TTC549 (cell line): ENCODE results near the gene LAP3.
"Not testable (repeated sequence)": the region's sequence is repeated elsewhere in the genome, so short reads cannot be mapped to it uniquely, and the experiment has no call there.

Experiments
- FAIRE-seq: peaks from 2 replicates; lab custom pipeline; 2012; peaks lifted over from hg19 to GRCh38; lab: Jason Lieb, UNC

Gene LAP3

GRCh38 chr4:17562157-17562556 lies 14.8 kb upstream of the LAP3 start:
- no peak for FAIRE-seq

GRCh38 chr4:17565846-17566245 lies 11.2 kb upstream of the LAP3 start:
- no peak for FAIRE-seq

GRCh38 chr4:17567271-17567670 lies 9.7 kb upstream of the LAP3 start:
- no peak for FAIRE-seq

DNA sequence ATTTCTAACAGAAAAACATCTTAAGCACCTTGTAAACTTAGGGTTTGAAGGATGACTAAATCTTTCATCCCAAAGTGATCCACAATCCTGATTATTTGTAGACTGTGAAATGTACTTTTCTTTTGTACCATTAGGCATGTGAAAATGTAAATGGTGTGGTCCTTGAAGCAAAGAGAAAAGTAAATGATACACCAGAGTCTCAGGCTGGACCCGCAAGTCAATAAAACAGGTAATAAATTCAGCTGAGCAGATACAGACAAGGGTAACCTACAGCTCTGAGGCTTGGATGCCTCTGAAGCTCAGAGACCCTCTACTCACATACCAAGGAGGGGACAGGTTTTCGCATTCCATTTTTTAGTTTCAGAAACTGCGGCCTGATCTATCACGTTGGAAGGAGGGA lies 2.8 kb upstream of the LAP3 start:
- no peak for FAIRE-seq

DNA sequence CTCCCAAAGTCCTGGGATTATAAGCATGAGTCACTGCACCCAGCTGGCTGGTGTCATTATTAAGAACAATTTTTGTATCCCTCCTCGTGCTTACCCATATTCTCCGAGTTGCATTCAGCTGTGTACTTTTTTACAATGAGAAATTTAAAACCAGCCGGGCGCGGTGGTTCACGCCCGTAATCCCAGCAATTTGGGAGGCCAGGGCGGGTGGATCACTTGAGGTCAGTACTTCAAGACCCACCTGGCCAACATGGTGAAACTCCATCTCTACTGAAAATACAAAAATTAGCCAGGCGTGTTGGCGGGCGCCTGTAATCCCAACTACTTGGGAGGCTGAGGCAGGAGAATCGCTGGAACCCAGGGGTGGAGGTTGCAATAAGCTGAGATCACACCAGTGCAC lies 1.8 kb upstream of the LAP3 start:
- FAIRE-seq: not testable (repeated sequence)

DNA sequence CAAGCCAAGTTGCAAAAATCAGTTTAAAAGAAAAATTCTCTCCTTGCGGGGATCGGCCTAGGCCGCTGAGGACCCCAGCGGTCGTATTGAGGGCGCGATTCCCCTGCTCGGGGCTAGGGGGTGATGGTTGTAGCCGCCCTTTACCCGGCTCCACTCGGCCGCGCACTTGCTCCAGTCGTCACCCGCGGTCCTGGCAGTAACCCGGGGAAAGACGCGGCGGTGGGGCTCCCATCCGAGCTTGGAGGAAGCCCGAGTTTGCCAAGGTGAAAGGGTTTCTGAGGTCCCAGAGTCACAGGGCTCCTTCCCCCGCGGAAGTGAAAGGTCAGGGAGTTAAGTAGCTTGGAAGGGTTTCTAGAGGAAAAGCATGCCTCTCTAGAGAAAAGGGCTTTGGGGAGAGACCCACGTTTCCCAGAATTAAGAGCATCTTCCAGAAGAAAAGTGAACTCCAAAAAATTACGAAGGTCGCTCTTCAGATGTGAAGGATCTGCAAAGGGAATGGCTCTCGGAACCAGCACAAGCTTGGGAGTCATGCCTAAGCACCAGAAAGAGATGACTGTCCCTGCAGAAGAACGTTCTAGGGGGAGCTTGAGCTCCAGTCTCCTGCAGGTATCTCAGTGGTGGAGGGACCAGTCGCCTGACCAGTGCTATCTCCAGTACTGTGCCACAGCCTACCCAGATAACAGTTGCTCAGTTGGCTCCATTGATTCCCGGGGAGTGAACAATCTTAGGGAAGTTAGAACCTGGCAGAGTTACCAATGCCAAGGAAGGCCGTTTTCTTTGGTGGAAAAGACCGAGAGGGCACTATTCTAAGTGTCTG lies 875 bp downstream of the LAP3 start:
- no peak for FAIRE-seq

GRCh38 chr4:17578482-17578891 lies 1.5 kb downstream of the LAP3 start:
- FAIRE-seq: no peak

GRCh38 chr4:17580969-17581368 lies 4.0 kb downstream of the LAP3 start:
- no peak for FAIRE-seq

DNA sequence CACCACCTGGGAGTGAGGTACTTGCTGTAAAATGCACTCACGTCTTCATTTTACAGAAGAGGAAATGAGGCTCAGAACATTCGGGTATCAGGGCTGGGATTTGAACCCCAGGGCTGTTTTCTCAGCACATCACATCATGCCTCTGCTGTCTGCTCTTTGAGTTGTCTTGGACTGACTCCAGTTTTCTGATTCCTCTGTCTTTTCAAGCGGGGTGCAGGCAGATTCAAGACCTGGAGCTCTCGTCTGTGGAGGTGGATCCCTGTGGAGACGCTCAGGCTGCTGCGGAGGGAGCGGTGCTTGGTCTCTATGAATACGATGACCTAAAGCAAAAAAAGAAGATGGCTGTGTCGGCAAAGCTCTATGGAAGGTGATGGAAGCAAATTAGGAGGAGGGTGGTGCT lies 6.3 kb downstream of the LAP3 start:
- FAIRE-seq: no peak

- FAIRE-seq: no peak
Measured at GRCh38 chr4:17583941-17584340, 6.9 kb downstream of the LAP3 start.

GRCh38 chr4:17584521-17585213 lies 7.7 kb downstream of the LAP3 start:
- FAIRE-seq: no peak

DNA sequence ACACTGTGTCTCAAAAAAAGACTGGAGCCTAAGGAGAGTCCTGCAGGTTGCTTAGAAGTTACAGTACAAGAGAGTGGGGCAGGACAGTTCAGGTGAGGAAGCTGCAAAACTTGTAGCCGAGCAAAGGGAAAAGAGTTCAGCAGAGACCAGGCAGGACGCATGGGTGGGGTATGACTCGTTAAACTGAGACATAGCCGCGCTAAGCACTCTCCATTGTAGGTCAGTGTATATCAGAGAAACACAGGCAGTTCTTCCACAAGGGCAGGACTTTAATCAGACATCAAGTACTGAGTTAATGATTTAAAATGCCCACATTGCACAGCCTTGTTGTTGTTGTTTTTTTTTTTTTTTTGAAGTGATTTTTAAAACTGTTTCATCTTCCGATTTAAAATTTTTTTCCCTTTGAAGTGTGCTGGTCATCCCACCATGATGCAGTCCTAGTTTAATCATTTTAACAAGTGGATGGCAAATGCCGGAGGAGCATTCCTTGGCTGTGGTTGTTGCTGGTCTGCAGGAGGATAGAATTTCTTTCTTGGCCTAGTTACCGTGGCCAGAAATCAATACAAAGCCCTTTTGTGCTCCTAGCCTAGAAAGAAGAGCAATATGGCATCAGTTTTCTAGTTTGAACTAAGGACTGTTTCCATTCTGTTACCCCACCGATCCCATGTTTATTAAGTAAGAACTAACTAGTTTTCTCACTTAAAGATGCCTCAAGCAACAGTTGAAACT lies 10.3 kb downstream of the LAP3 start:
- no peak for FAIRE-seq

GRCh38 chr4:17589355-17589754 lies 12.4 kb downstream of the LAP3 start:
- FAIRE-seq: no peak

DNA sequence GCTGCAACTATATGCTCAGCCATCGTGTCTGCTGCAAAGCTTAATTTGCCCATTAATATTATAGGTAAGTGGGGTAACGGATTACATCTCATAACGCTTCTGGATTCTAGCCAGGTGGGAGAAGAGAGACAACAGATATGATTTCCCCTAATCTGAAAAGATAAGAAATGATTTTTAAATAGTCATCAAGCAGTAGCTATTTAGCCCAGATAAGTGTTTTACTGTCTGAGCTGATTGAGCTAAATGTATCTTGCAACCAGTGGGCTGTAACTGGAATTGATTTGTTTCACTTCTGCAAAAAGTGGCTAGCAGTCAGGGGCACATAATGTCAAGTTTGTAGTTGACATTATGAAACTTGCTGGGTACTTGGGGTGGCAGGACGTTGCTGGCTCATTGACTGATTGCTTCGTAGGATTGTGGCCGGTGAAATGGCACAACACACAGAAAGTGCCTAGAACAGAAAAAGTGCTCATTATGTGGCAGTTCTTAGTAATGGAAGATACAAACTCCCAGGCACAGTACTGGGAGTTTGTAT lies 18.5 kb downstream of the LAP3 start:
- no peak for FAIRE-seq

GRCh38 chr4:17597517-17597916 lies 20.5 kb downstream of the LAP3 start:
- no peak for FAIRE-seq

GRCh38 chr4:17599826-17600225 lies 22.8 kb downstream of the LAP3 start:
- FAIRE-seq: no peak

DNA sequence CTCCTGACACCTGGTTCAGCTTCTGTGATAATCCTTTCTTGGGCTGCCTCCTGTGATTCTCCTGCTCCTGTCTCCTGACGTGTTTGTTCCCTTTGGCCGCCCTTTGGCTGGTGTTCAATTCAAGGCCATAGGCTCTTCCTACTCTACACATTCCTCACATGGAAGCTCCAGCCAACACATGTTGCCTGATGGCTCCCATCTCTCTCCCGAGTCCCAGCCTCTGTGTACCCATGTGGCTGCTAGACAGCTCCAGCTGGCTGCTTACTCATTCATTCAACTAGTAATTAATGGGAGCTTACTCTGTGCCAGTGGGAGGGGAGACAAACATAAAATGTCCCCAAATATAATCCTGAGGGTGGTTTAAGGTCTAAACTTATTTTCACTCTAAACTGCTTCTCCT lies 28.2 kb downstream of the LAP3 start:
- FAIRE-seq: no peak

- no peak for FAIRE-seq
Measured at GRCh38 chr4:17613761-17614415, 36.9 kb downstream of the LAP3 start.

DNA sequence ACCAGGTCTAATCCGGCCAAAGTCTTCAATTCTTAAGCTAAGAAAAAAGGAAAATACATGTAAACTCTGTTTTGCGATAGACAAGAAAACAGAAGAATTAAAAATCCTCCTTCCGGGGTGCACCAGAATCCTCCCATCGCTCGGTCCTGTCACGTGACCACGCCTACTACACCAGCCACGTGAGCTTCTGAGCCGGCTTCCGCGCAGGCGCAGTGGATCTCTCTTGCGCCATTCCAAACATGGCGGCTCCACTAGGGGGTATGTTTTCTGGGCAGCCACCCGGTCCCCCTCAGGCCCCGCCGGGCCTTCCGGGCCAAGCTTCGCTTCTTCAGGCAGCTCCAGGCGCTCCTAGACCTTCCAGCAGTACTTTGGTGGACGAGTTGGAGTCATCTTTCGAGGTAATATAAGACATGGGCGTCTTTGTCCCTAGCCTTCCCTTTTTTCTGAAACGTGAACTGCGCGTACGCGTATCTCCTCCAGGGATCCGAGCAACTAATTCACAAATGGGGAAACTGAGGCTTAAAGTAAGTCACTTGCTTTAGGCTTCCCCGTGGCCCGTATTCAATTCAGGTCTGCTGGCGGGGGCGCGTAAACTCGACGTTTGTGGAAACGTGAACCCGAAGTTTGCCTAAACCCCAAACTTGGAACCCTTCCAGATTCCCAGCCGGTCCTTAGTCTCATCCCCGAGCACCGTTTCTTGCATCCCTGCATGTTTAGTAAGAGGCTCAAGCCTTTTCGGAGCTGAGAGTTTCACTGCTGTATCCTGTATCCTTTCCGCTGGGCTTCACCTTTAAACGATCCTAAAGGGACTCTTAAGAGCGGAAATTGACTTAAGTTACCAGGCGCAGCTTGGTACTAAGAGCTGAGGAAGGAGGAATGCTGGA lies 37.7 kb downstream of the LAP3 start, which contains the start of gene MED28:
Gene MED28 (plus strand): TSS at position 226 of the 884 bp plus-strand sequence. CDS start 14 bp downstream, at position 240.
- FAIRE-seq: peak; percentile 49

GRCh38 chr4:17616283-17616682 lies 39.3 kb downstream of the LAP3 start:
- FAIRE-seq: no peak

DNA sequence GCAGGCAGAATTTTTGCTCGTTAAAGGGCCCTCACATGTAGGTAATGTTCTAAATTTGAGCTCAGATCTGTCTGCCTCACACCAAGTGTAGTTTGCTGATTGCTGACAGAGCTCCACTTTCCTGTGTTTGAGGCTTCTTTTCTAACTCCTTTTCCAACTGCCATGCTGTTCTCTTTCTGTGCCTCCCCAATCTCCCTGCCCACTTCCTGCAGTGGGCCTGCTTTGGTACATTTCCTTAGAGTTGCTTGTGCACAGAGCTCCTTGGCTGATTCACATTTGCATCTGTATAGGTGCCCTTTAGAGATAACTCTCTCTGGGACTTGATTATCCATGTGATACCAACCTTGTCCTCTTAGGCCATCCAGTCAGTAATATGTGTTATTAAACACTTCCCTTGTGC lies 41.9 kb downstream of the LAP3 start:
- FAIRE-seq: no peak
